Memory B cell (primary cell): ENCODE results near the gene RABEPK.
"Not testable (repeated sequence)": the region's sequence is repeated elsewhere in the genome, so short reads cannot be mapped to it uniquely, and the experiment has no call there.

Experiments
- ATAC-seq: fragments of 150-1000 bp; cut with Tn5 transposase; 2 replicates; pipeline ENCODE4 v1.10.0; 2021; ENCODE audit warnings: low read depth, mild to moderate bottlenecking, moderate library complexity
- DNase-seq, 2 donors: peaks; one replicate each; pipeline ENCODE4 v3.0.0; 2022; ENCODE audit warnings: low spot score in 2 of 2
- H3K27ac Mint-ChIP-seq: one replicate; pipeline ENCODE4 v1.8.0; 2022; ENCODE audit warnings: mild to moderate bottlenecking, moderate library complexity, mixed read lengths
- H3K27me3 Mint-ChIP-seq: one replicate; pipeline ENCODE4 v1.8.0; 2022; ENCODE audit warnings: mixed read lengths
- H3K36me3 Mint-ChIP-seq: one replicate; pipeline ENCODE4 v1.8.0; 2022; ENCODE audit warnings: mild to moderate bottlenecking, mixed read lengths
- H3K4me1 Mint-ChIP-seq: one replicate; pipeline ENCODE4 v1.8.0; 2022; ENCODE audit warnings: mixed read lengths
- H3K4me3 Mint-ChIP-seq: one replicate; pipeline ENCODE4 v1.8.0; 2022; ENCODE audit warnings: mild to moderate bottlenecking, moderate library complexity, mixed read lengths
- H3K9me3 Mint-ChIP-seq: one replicate; pipeline ENCODE4 v1.8.0; 2022; ENCODE audit warnings: mixed read lengths

RABEPK gene

GRCh38 chr9:125227761-125228160 is 27.4 kb downstream of the RABEPK start:
- Mint-ChIP-seq H3K4me1 (no peaks in the 10 kb centered on the region), H3K36me3 (peaks cover 12% of the 10 kb centered on the region), H3K27me3 (no peaks in the 10 kb centered on the region), H3K4me3 (no peak overlapping the region), H3K27ac (no peak overlapping the region), H3K9me3 (no peaks in the 10 kb centered on the region)
- DNase-seq, result no peak
- no peak for ATAC-seq

DNA sequence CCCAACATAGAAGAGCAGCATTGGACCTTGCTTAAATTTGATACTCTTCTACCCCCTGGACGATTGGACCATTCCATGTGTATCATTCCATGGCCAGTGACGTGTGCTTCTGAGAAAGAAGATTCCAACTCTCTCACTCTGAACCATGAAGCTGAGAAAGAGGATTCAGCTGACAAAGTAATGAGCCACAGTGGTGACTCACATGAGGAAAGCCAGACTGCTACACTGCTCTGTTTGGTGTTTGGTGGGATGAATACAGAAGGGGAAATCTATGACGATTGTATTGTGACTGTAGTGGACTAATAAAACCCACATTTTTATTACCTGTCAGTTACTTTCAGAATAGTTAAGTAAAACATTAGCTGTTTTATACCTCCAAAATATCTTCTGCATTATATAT is 33.3 kb downstream of the RABEPK start:
- H3K27ac Mint-ChIP-seq, result no peak overlapping the region
- H3K27me3 Mint-ChIP-seq, result no peaks in the 10 kb centered on the region
- no peak for ATAC-seq
- H3K36me3 Mint-ChIP-seq, result peaks cover 29% of the 10 kb centered on the region
- H3K4me3 Mint-ChIP-seq, result no peak overlapping the region
- peaks cover 24% of the 10 kb centered on the region for H3K4me1 Mint-ChIP-seq
- no peaks in the 10 kb centered on the region for H3K9me3 Mint-ChIP-seq
- DNase-seq, result no peak

DNA sequence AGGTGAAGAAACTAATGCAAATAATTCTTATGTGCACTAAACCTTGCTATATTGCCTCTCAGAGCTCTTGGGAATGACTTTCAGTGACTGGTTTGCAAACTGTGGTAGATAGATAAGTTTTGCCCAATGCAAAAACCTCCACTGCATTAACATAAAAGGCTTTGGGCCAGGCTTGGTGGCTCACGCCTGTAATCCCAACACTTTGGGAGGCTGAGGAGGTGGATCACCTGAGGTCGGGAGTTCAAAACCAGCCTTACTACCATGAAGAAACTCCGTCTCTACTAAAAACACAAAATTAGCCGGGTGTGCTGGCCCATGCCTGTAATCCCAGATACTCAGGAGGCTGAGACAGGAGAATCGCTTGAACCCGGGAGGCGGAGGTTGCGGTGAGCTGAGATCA is 33.8 kb downstream of the RABEPK start:
- H3K9me3 Mint-ChIP-seq, H3K4me3 Mint-ChIP-seq, DNase-seq, H3K27ac Mint-ChIP-seq, ATAC-seq, H3K27me3 Mint-ChIP-seq: not testable (repeated sequence)
- peaks cover 32% of the 10 kb centered on the region for H3K36me3 Mint-ChIP-seq
- H3K4me1 Mint-ChIP-seq, result peaks cover 28% of the 10 kb centered on the region

- Mint-ChIP-seq H3K27me3 (no peaks in the 10 kb centered on the region), H3K27ac (peak overlapping the region; percentile 89), H3K36me3 (peaks cover 30% of the 10 kb centered on the region), H3K4me1 (peaks cover 28% of the 10 kb centered on the region), H3K9me3 (no peaks in the 10 kb centered on the region), H3K4me3 (no peak overlapping the region)
- DNase-seq, result no peak
- ATAC-seq, result no peak
These were observed 35.6 kb downstream of the RABEPK start for GRCh38 chr9:125235804-125236519.

DNA sequence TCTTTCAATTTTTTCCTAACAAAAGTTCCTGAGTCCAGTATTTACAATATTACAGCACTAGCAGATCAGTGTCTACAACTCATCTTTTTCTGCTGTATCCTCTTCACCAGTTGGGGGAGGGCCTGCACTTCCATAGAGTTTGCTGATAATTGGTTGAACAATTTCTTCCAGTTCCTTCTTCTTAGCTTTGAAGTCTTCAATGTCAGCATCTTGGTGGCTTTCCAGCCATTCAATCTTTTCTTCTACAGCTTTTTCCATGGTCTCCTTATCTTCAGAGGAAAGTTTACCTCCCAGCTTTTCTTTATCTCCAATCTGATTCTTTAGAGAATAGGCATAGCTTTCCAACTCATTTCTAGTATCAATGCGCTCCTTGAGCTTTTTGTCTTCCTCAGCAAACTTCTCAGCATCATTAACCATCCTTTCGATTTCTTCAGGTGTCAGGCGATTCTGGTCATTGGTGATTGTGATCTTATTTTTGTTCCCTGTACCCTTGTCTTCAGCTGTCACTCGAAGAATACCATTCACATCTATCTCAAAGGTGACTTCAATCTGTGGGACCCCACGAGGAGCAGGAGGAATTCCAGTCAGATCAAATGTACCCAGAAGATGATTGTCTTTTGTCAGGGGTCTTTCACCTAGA is 36.3 kb downstream of the RABEPK start:
- ATAC-seq, DNase-seq, H3K27me3 Mint-ChIP-seq, H3K9me3 Mint-ChIP-seq: not testable (repeated sequence)
- Mint-ChIP-seq H3K36me3 (peaks cover 30% of the 10 kb centered on the region), H3K4me1 (peaks cover 28% of the 10 kb centered on the region), H3K27ac (peak overlapping the region; percentile 71), H3K4me3 (peak overlapping the region; percentile 33)

DNA sequence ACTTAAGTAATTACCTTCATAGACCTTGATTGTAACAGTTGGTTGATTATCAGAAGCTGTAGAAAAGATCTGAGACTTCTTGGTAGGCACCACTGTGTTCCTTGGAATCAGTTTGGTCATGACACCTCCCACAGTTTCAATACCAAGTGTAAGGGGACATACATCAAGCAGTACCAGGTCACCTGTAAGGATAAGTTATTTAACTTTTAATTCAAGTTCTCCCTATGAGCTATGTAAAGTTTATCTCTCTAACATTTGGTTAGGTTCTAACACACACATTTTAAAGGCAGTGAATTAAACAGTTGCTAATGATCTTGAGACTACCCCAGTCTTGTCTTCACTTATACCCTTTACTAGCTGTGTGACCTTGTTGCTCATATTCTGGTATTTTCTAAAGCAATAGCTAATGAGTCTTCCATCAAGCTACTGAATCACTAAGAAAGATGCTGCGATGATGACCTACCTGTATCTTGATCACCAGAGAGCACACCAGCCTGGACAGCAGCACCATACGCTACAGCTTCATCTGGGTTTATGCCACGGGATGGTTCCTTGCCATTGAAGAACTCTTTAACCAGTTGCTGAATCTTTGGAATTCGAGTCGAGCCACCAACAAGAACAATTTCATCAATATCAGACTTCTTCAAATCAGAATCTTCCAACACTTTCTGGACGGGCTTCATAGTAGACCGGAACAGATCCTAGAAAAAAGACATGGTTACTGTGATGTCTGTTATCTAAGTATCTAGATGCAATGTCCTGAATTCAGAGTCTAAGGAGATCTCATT is 38.0 kb downstream of the RABEPK start:
- ATAC-seq (no peak), DNase-seq (no peak)
- peak overlapping the region; percentile 74 for H3K27ac Mint-ChIP-seq
- H3K4me1 Mint-ChIP-seq, result peaks cover 34% of the 10 kb centered on the region
- H3K4me3 Mint-ChIP-seq, result no peak overlapping the region
- no peaks in the 10 kb centered on the region for H3K27me3 Mint-ChIP-seq
- no peaks in the 10 kb centered on the region for H3K9me3 Mint-ChIP-seq
- peaks cover 24% of the 10 kb centered on the region for H3K36me3 Mint-ChIP-seq

- ATAC-seq, result no peak
- Mint-ChIP-seq H3K4me1 (peaks cover 32% of the 10 kb centered on the region), H3K27me3 (no peaks in the 10 kb centered on the region), H3K9me3 (no peaks in the 10 kb centered on the region), H3K27ac (peak overlapping the region; percentile 74), H3K4me3 (peak overlapping the region; percentile 41), H3K36me3 (peaks cover 22% of the 10 kb centered on the region)
- DNase-seq, result no peak
These were observed 38.6 kb downstream of the RABEPK start for GRCh38 chr9:125238915-125239446.

DNA sequence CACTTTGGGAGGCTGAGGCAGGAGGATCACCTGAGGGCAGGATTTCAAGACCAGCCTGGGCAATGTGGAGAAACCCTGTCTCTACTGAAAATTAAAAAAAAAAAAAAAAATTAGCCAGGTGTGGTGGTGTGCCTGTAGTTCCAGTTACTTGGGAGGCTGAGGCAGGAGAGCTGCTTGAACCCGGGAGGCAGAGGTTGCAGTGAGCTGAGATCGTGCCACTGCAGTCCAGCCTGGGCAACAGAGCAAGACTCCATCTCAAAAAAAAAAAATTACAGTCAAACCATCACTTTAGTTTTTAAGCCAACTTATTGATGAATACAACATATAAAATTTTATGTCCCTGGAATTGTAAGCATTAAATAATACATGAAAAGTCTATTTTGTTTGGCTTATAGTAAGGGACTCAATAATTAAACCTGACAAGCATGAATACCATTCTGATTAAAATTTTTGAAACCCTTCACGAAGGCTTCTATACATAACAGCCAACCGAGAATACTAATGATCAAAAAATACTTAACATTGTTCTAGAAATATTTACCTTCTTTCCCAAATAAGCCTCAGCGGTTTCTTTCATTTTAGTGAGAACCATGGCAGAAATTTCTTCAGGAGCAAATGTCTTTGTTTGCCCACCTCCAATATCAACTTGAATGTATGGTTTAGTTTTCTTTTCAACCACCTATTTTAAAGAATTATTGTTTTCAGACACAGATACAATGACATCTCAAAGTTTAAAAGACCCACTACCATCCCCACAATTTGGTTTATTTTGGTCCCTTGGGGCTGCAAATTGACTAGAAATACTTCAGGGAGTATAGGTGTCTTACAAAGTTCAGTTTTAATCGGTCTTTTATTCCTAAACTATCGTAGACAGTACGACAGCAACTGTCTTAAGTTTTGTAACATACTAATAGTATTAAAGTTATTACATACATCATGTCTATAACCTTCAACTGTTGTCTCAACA is 39.6 kb downstream of the RABEPK start:
- DNase-seq (no peak), ATAC-seq (no peak)
- Mint-ChIP-seq H3K9me3 (no peaks in the 10 kb centered on the region), H3K27me3 (no peaks in the 10 kb centered on the region), H3K4me3 (peak overlapping the region; percentile 99), H3K4me1 (peaks cover 32% of the 10 kb centered on the region), H3K36me3 (peaks cover 22% of the 10 kb centered on the region), H3K27ac (peak overlapping the region; percentile 99)

DNA sequence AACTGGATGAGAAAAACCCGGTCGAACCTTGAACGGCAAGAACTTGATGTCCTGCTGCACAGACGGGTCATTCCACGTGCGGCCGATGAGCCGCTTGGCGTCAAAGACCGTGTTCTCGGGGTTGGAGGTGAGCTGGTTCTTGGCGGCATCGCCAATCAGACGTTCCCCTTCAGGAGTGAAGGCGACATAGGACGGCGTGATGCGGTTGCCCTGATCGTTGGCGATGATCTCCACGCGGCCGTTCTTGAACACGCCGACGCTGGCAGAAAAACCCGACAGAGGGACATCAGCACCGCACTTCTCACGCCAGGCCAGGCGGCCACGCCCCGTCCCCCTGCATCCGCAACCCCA is 40.3 kb downstream of the RABEPK start:
- Mint-ChIP-seq H3K4me3 (peak overlapping the region; percentile 99), H3K4me1 (peaks cover 27% of the 10 kb centered on the region), H3K27ac (peak overlapping the region; percentile 99), H3K36me3 (peaks cover 18% of the 10 kb centered on the region), H3K27me3 (no peaks in the 10 kb centered on the region), H3K9me3 (no peaks in the 10 kb centered on the region)
- DNase-seq, result no peak
- peak; percentile 5 for ATAC-seq

DNA sequence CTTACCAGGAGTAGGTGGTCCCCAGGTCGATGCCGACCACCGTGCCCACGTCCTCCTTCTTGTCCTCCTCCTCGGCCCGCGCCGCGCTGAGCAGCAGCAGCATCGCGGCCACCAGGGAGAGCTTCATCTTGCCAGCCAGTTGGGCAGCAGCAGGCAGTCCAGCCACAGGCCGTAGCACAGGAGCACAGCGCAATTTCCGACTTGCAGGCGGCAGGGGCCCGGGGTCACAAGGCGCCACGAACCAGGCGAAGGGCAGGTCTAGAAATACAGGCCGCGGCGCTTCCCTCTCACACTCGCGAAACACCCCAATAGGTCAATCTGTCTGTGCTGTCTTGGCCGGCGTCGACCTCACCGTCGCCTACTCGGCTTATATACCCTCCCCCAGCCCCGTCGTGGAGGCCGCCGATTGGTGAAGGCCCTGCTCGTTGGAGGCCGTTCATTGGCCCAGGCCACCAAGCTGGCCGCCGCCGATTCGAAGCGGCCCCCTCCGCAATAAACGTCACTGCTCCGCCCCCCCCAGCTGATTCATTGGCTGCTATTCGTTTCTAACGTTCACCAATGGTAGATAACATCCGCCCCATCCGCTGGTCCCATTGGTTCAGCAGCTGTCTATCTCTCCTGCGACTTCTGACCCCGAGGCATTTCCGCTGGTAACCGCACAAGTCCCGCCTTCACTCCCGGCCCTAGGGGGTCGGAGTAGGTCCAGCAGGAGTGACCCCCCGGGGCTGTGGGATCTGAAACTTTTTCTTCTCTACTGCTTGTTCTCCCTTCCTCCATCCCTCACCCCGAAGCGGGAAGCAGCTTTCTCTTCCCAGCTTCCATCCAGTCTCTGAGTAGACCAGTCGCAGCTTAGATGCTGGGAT is 40.9 kb downstream of the RABEPK start, which contains the start of gene HSPA5:
Gene HSPA5, minus strand, starts transcription at position 344 of the 863 bp plus-strand sequence. Its CDS starts 217 bp downstream, at position 127.
- peaks cover 24% of the 10 kb centered on the region for H3K4me1 Mint-ChIP-seq
- peak; percentile 87 for ATAC-seq

GRCh38 chr9:125241863-125242739 is 41.8 kb downstream of the RABEPK start:
- Mint-ChIP-seq H3K4me3 (peak overlapping the region; percentile 99), H3K27me3 (no peaks in the 10 kb centered on the region), H3K9me3 (no peaks in the 10 kb centered on the region), H3K36me3 (peaks cover 9% of the 10 kb centered on the region), H3K27ac (peak overlapping the region; percentile 99), H3K4me1 (peaks cover 15% of the 10 kb centered on the region)
- peak in 1 of 2 donors; percentile 16 for DNase-seq
- ATAC-seq, result peak; percentile 1

More for the DNA sequence above, 40.9 kb downstream of the RABEPK start, which contains the start of gene HSPA5:
- H3K27me3 Mint-ChIP-seq, result no peaks in the 10 kb centered on the region
- H3K27ac Mint-ChIP-seq, result peak within 1 kb of the TSS; percentile 99
- peak within 1 kb of the TSS; percentile 99 for H3K4me3 Mint-ChIP-seq
- peaks cover 15% of the 10 kb centered on the region for H3K36me3 Mint-ChIP-seq
- DNase-seq, result peak; percentile 96 to 98
- H3K9me3 Mint-ChIP-seq, result no peaks in the 10 kb centered on the region
